OCI-LY1 (cell line): ENCODE measurements around the gene KSR1.

ENCODE experiments used
- H2AFZ ChIP-seq: fragments of 200-600 bp; sonication (generic), shearing (Covaris generic); 2 replicates; pipeline ENCODE4 v1.6.0; 2014; ENCODE audit warnings: antibody characterized with exemption, mild to moderate bottlenecking, low read length
- H3F3A ChIP-seq: fragments of 200-600 bp; sonication (generic), shearing (Covaris generic); 2 replicates; pipeline ENCODE4 v1.6.0; 2014; ENCODE audit warnings: mild to moderate bottlenecking, antibody characterized with exemption, low read length, moderate library complexity; ENCODE audit not compliant: insufficient read depth
- H3K27ac ChIP-seq: fragments of 200-600 bp; sonication (generic); 2 replicates; pipeline ENCODE4 v1.5.1; 2014; ENCODE audit warnings: low read length, mixed run types, mild to moderate bottlenecking, low read depth; ENCODE audit not compliant: poor library complexity, severe bottlenecking
- H3K27me3 ChIP-seq: fragments of 200-600 bp; sonication (generic); 2 replicates; pipeline ENCODE4 v1.6.0; 2014; ENCODE audit warnings: antibody characterized with exemption, mild to moderate bottlenecking, low read length, moderate library complexity; ENCODE audit not compliant: insufficient read depth
- H3K36me3 ChIP-seq: fragments of 200-600 bp; sonication (generic); 2 replicates; pipeline ENCODE4 v1.6.1; 2014; ENCODE audit warnings: mild to moderate bottlenecking, antibody characterized with exemption, low read length, moderate library complexity, mixed read lengths; ENCODE audit not compliant: insufficient read depth
- H3K4me1 ChIP-seq: fragments of 200-600 bp; sonication (generic); 2 replicates; pipeline ENCODE4 v1.5.1; 2014; ENCODE audit warnings: mild to moderate bottlenecking, low read length, moderate library complexity; ENCODE audit not compliant: insufficient read depth, severe bottlenecking
- H3K4me2 ChIP-seq: fragments of 200-600 bp; sonication (generic), shearing (Covaris generic); 2 replicates; pipeline ENCODE4 v1.6.1; 2014; ENCODE audit warnings: low read length
- H3K4me3 ChIP-seq: fragments of 200-600 bp; sonication (generic); 2 replicates; pipeline ENCODE4 v1.5.1; 2014; ENCODE audit warnings: low read length, low read depth, mild to moderate bottlenecking, mixed read lengths; ENCODE audit not compliant: poor library complexity, severe bottlenecking
- H3K79me2 ChIP-seq: fragments of 200-600 bp; shearing (Covaris generic); 2 replicates; pipeline ENCODE4 v1.6.1; 2016; ENCODE audit warnings: mixed run types, low read length, mixed read lengths; ENCODE audit not compliant: insufficient read depth
- H3K9ac ChIP-seq: fragments of 200-600 bp; sonication (generic), shearing (Covaris generic); 2 replicates; pipeline ENCODE4 v1.6.1; 2014; ENCODE audit warnings: mild to moderate bottlenecking, low read length, mixed read lengths
- H3K9me2 ChIP-seq: fragments of 200-600 bp; sonication (generic), shearing (Covaris generic); 2 replicates; pipeline ENCODE4 v1.6.1; 2014; ENCODE audit warnings: low read depth, mild to moderate bottlenecking, low read length, mixed read lengths
- H3K9me3 ChIP-seq: fragments of 200-600 bp; shearing (Covaris generic); 2 replicates; pipeline ENCODE4 v1.6.1; 2014; ENCODE audit warnings: low read length, mixed read lengths
- H4K20me1 ChIP-seq: fragments of 200-600 bp; sonication (generic), shearing (Covaris generic); 2 replicates; pipeline ENCODE4 v1.6.0; 2016; ENCODE audit warnings: mild to moderate bottlenecking, low read length; ENCODE audit not compliant: insufficient read depth
- CTCF ChIP-seq: fragments of 200-600 bp; sonication (generic), shearing (Covaris generic); IDR thresholded peaks from 2 replicates; pipeline ENCODE4 v1.5.1; 2017; ENCODE audit warnings: mild to moderate bottlenecking, antibody characterized with exemption, low read length, moderate library complexity, mixed read lengths
- EZH2 ChIP-seq: fragments of 200-600 bp; sonication (generic), shearing (Covaris generic); IDR thresholded peaks from 2 replicates; pipeline ENCODE4 v1.8.0; 2017; ENCODE audit warnings: borderline replicate concordance, mixed run types, mild to moderate bottlenecking, antibody characterized with exemption, low read length, moderate library complexity, mixed read lengths

Gene KSR1

GRCh38 chr17:27491713-27492190, 35.5 kb downstream of the KSR1 start:
- no peaks in the 10 kb centered on the region for H3K36me3 ChIP-seq
- TF ChIP-seq EZH2 (no peak), CTCF (no peak)
- H2AFZ ChIP-seq, result no peak overlapping the region
- H3K4me2 ChIP-seq, result no peak overlapping the region
- H4K20me1 ChIP-seq, result no peaks in the 10 kb centered on the region
- no peaks in the 10 kb centered on the region for H3F3A ChIP-seq
- no peaks in the 10 kb centered on the region for H3K79me2 ChIP-seq
- H3K27me3 ChIP-seq, result 0 out of 2 replicates have a peak, but pooled peaks cover 3% of the 10 kb centered on the region
- no peaks in the 10 kb centered on the region for H3K4me1 ChIP-seq
- no peak overlapping the region for H3K27ac ChIP-seq
- no peaks in the 10 kb centered on the region for H3K9me2 ChIP-seq
- H3K9ac ChIP-seq, result no peak overlapping the region
- no peak overlapping the region for H3K4me3 ChIP-seq
- H3K9me3 ChIP-seq, result no peaks in the 10 kb centered on the region

GRCh38 chr17:27492470-27492869, 36.2 kb downstream of the KSR1 start:
- no peak overlapping the region for H3K9ac ChIP-seq
- no peak overlapping the region for H3K4me3 ChIP-seq
- H2AFZ ChIP-seq, result no peak overlapping the region
- TF ChIP-seq CTCF (no peak), EZH2 (no peak)
- no peaks in the 10 kb centered on the region for H4K20me1 ChIP-seq
- no peaks in the 10 kb centered on the region for H3K9me3 ChIP-seq
- H3K27me3 ChIP-seq, result 0 out of 2 replicates have a peak, but pooled peaks cover 3% of the 10 kb centered on the region
- no peaks in the 10 kb centered on the region for H3K36me3 ChIP-seq
- no peaks in the 10 kb centered on the region for H3K79me2 ChIP-seq
- H3K9me2 ChIP-seq, result no peaks in the 10 kb centered on the region
- H3K4me2 ChIP-seq, result no peak overlapping the region
- no peaks in the 10 kb centered on the region for H3F3A ChIP-seq
- no peaks in the 10 kb centered on the region for H3K4me1 ChIP-seq
- no peak overlapping the region for H3K27ac ChIP-seq

GRCh38 chr17:27493088-27493487, 36.8 kb downstream of the KSR1 start:
- no peak overlapping the region for H3K27ac ChIP-seq
- H3K4me3 ChIP-seq, result no peak overlapping the region
- H3K79me2 ChIP-seq, result no peaks in the 10 kb centered on the region
- H2AFZ ChIP-seq, result no peak overlapping the region
- H3K9ac ChIP-seq, result no peak overlapping the region
- TF ChIP-seq CTCF (no peak), EZH2 (no peak)
- no peaks in the 10 kb centered on the region for H3K4me1 ChIP-seq
- no peaks in the 10 kb centered on the region for H3K9me2 ChIP-seq
- H3K36me3 ChIP-seq, result no peaks in the 10 kb centered on the region
- H3K9me3 ChIP-seq, result no peaks in the 10 kb centered on the region
- H3K27me3 ChIP-seq, result 0 out of 2 replicates have a peak, but pooled peaks cover 3% of the 10 kb centered on the region
- no peaks in the 10 kb centered on the region for H3F3A ChIP-seq
- H4K20me1 ChIP-seq, result no peaks in the 10 kb centered on the region
- H3K4me2 ChIP-seq, result no peak overlapping the region
